T-helper 1 cell (primary cell): Measurements from ENCODE around the gene ZNF521.

ENCODE experiments used
- DNase-seq, 5 donors: peaks; one replicate each; pipeline ENCODE4 v3.0.0-alpha.2; 2012 to 2020

ZNF521 gene

DNA sequence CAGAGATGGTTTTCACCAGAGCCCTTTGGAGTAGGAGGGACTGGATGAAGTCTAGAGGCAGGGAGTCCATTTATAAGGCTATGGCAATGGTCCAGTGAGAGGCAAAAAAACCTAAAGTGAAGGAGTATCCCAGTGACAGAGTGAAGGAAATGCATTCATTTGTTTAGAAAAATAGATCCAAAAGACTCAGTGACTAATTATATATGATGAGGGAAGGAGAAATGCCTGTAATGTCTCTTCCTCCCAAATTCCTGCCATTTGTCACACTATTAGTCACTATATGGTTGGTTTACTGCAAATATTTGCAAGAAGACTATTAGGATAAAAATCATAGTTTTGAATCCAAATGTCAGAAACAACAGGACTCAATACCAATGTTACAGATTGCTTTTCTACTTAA lies 104.2 kb downstream of the ZNF521 start:
- DNase-seq = no peak

DNA sequence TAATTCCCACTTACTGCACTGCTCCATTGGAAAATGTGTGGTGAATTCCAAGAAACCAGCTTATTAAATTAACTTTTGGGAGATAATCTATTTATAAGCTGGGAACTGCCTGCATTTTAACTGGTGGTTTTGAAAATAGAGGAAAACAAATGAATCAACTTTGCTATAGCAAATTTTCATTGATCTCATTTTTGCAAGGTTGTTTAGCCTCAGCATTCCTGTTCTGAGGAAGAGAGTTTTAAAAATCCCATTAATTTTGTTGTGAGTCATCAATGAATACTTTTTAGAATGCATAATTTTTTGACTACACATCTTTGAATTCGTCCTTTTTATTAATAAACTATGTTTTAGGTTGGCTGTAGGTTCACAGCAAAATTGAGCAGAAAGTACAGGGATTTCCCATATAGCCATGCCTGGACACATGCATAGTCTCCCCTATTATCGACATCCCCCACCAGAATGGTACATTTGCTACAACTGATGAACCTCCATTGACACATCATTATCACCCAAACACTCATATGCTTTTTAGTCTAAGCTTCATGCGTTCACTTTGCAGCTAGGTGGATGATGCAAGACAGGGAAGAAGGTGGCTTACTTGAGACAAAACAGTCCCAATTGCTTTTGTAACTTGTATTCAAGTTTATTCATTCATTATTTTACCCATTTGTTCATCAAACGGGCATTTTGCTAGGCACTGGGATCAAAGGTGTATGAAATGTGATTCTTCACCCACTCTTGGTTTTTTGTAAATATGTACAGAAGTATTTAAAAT lies 106.9 kb downstream of the ZNF521 start:
- DNase-seq = no peak

GRCh38 chr18:25244170-25244569 lies 107.8 kb downstream of the ZNF521 start:
- DNase-seq = no peak

- DNase-seq = no peak
These were observed 108.2 kb downstream of the ZNF521 start for GRCh38 chr18:25243754-25244153.

- DNase-seq = no peak
These were observed 108.7 kb downstream of the ZNF521 start for GRCh38 chr18:25243257-25243656.

DNA sequence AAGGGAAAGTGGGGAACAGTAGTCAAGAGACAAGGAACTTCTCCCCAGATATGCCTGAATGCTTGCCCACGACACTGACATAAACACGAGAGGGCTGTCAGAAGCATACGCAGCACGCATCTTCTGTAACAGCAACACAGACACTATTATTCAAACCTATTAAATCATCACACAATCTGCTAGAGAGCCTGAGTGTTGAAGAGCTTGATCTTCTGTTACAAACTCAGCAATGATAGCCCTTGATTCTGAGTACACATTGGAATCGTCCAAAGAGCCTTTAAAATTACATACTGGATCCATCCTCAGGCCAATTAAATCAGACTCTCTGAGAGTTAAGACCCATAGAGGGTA lies 111.6 kb downstream of the ZNF521 start:
- DNase-seq = no peak

DNA sequence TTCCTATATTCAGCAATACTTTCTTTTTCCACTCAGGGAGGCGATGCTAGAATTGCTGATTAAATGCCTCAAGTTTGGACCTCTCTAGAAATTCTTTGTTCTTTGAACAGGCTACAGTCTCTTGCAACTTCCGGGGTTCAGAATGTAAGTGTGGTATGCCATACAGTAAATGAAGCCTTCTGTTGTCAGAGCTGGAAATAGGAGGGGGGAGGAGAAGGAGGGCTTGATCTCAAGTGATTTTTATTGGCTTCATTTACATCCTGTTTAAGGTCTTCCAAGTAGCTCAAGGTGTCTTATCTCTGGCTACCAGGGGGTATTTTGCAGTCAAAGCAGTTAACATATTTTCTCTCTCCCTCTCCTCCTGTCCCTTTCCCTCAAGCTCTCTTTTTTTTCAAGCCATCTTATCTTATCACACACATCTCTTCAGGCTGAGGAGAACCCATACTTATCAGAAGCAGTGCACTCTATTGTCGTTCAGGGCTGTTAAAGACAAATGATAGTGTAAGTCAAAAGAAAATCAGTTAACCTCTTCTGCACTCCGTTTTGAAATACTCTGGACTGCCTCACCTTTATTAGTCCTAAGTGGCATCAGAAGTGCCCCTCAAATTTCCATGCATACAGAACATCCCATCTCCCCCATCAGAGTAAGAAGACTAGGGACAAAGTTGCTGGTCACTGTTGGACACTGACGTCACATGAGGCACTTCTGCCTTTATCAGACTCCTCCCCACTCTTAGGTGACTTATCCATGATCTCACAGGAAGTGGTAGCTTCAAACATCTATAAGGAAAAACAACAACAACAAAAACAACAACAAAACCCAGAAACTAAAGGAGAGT lies 112.2 kb downstream of the ZNF521 start:
- DNase-seq = no peak

- no peak for DNase-seq
These were observed 112.8 kb downstream of the ZNF521 start for GRCh38 chr18:25239151-25239550.

DNA sequence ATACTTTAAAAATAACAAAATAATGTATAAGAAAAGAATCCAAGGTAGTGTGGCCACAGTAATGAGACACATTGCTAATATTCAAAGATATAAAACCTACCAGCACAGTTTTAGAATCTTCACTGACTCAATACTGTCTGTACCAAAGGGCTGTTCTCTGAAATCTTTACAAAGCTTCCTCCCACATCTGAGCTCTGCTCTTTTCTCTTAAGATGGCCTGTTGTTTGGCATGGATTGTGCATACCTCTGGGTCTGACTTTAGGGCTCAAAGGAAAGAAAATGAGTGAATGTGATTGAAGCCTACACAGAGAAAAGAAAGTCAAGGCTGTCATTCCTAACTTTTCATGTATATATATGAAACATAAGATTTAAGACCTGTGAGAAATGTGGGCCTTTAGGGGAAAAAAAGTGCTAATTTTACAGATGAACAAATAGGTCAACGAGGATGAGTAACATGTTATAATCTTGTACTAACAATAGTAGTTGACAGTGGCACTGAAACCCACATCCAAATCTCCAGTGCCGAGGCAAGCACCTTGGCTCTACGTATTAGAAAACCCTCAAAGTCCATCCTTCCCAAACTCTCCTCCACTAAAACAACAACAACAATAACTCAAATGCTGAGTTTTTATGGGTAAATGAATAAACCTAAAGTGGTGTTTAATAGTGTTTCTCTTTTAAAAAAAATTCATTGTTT lies 114.2 kb downstream of the ZNF521 start:
- DNase-seq = no peak

GRCh38 chr18:25236736-25237135 lies 115.2 kb downstream of the ZNF521 start:
- no peak for DNase-seq

- DNase-seq = no peak
These were observed 116.4 kb downstream of the ZNF521 start for GRCh38 chr18:25235401-25236042.

- DNase-seq = no peak
These were observed 117.1 kb downstream of the ZNF521 start for GRCh38 chr18:25234740-25235345.

- no peak for DNase-seq
These were observed 117.7 kb downstream of the ZNF521 start for GRCh38 chr18:25234322-25234639.

- no peak for DNase-seq
These were observed 118.2 kb downstream of the ZNF521 start for GRCh38 chr18:25233528-25234321.

GRCh38 chr18:25231327-25231691 lies 120.7 kb downstream of the ZNF521 start:
- no peak for DNase-seq

DNA sequence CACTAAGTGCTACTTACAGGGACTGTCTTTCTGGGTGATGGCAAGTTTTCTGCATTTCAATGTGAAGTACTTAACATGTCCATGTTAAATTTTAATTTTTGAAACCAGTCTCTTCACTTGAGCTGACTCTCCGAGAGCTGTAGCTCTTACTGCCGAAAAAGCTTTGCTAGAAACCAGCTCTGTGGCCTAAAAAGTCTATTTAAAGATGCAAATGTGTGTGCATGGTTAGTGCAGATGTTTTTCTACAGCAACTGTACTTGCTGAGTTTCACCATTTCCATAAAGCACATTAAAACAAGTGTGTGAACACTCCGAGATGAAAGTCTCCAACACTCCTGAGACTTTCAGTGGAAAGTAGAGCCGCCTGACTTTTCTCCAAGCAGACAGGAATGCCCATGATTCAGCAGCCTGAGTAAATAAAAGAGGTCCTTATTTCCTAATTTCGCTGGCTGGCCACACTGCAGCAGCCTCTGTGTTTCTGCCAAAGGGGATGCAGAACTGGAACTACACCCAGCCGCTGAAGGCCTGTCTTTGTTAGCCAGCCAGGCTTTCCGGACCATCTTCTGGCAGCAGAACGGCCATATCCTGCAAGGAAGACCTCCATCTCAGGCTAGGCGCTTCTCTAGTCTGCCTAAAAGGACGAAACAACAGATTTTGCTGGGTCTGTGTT lies 121.2 kb downstream of the ZNF521 start:
- no peak for DNase-seq

DNA sequence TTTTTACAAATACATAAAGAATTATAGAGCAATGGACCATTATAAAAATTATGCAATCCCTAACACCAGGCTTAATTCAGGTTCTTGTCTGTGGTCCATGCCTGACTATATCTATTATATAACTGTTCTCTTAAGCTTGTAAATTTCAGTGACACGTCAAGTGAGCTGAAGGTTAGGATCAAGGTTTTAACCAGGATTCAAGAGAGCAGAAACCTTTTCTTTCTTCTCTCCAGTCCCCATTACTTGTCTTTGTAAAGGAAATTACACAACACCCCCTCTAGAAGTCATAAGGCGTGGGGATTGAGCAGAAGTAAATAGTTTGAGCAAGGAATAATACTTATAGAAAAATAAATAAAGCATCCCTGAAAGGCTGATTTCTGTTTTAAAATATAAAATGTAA lies 122.0 kb downstream of the ZNF521 start:
- no peak for DNase-seq

DNA sequence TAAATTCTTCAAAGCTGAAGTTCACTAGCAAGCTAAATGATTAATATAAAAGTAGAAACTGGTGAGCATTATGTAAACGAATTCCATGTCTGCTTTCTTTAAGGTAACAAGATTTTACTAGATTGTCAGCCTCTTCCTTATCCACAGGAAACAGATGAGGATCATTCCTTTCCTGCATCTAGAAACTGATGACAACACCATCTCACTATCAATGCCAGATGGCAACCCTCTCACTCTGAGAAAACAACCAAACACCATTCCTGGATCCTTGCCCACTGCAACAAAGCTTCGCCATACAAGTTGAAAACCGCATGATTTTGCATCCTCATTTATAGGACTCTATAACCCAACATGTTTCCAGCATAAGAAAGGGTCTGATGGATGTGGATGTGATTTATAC lies 122.9 kb downstream of the ZNF521 start:
- no peak for DNase-seq

GRCh38 chr18:25228410-25228809 lies 123.6 kb downstream of the ZNF521 start:
- DNase-seq = no peak

DNA sequence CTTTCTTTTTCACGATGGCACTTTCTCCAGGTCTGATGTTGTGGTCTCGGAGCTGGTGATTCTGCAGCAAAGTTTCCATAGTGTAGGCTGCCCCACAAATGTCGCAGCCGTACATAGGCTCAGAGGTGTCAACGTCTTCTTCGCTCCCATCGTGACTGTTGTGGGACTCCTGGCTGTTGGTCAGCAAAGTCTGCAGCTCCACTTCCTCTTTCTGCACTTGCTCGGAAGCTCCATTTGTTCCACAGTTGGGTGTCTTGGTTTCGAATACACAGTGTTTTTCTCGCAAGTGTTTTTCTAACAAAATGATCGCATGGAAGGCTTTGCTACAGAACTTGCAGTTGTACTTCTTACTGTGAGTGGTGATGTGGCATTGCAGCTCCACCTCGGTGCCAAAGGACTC lies 126.8 kb downstream of the ZNF521 start:
- no peak for DNase-seq
